PC-9 (cell line): ENCODE measurements around the gene HES4.

Source experiments
- CTCF ChIP-seq: fragments of 200-600 bp; sonication (generic); conservative IDR thresholded peaks from 2 replicates; pipeline ENCODE4 v1.6.1; 2017; ENCODE audit warnings: mixed run types, antibody characterized with exemption, mild to moderate bottlenecking, moderate library complexity
- EZH2 ChIP-seq: fragments of 200-600 bp; sonication (generic); IDR thresholded peaks from 2 replicates; pipeline ENCODE4 v1.8.0; 2017; ENCODE audit warnings: antibody characterized with exemption, low read depth

- no peak for TF ChIP-seq CTCF
- no peak for TF ChIP-seq EZH2
Observed at GRCh38 chr1:1003618-1004419, 3.9 kb upstream of the HES4 start.
